Stimulated activated CD8-positive, alpha-beta memory T cell treated with anti-CD3 and anti-CD28 coated beads, Interleukin-7, amount 100 ng/mL, for 48 hours (primary cell): ENCODE data around the gene COLEC12.
"Not testable (repeated sequence)": the region's sequence is repeated elsewhere in the genome, so short reads cannot be mapped to it uniquely, and the experiment has no call there.

Experiments
- DNase-seq, 2 donors: peaks; one replicate each; pipeline ENCODE4 v3.0.0-alpha.2; 2020; ENCODE audit warnings: low read depth in 1 of 2; ENCODE audit errors: extremely low read depth in 1 of 2

The COLEC12 gene

DNA sequence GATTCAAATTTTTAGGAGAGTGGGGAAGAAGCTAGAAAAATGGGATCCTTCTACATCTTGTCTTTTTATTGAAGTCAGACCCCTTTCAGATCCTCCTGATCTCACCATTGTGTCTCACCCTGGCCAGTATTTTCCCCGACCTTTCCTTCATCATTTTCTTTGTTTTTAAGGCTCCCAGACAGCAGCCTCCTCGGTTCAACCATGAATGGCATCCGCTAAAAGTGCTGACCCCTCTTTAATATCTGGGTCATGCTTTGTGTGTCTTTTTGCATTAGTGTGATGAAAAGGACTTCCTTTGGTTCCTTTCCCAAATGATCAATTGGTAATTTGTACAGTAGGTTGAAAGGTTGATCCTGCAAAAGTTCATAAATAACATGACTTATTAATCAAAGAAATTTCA, 205.9 kb downstream of the COLEC12 start:
- no peak for DNase-seq

DNA sequence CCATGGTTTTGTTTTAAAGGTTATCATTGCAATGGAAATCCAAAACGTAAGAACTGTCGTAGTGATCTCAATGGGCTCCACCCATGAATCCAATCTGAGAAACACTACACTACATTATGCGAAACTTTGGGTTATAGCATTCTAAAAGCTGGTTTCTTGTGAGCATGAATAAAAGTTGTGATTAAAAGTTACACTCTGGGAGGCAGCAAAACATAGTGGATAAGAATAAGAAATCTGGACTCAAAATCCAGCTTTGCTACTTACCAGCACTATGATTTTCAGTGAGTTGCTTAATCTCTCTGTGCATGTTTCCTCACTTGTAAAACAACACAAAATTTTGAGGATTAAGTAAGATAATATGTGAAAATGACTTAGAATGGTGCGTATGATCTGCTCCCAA, 207.0 kb downstream of the COLEC12 start:
- no peak for DNase-seq

- DNase-seq = no peak
Observed at GRCh38 chr18:292271-292670, 208.2 kb downstream of the COLEC12 start.

DNA sequence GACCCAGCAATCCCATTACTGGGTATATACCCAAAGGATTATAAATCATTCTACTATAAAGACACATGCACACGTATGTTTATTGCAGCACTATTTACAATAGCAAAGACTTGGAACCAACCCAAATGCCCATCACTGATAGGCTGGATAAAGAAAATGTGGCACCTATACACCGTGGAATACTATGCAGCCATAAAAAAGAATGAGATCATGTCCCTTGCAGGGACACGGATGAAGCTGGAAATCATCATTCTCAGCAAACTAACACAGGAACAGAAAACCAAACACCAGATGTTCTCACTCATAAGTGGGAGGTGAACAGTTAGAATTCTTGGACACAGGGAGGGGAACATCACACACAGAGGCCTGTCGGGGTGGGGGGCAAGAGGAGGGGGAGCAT, 210.5 kb downstream of the COLEC12 start:
- DNase-seq = not testable (repeated sequence)

GRCh38 chr18:289026-289425, 211.5 kb downstream of the COLEC12 start:
- DNase-seq = no peak

DNA sequence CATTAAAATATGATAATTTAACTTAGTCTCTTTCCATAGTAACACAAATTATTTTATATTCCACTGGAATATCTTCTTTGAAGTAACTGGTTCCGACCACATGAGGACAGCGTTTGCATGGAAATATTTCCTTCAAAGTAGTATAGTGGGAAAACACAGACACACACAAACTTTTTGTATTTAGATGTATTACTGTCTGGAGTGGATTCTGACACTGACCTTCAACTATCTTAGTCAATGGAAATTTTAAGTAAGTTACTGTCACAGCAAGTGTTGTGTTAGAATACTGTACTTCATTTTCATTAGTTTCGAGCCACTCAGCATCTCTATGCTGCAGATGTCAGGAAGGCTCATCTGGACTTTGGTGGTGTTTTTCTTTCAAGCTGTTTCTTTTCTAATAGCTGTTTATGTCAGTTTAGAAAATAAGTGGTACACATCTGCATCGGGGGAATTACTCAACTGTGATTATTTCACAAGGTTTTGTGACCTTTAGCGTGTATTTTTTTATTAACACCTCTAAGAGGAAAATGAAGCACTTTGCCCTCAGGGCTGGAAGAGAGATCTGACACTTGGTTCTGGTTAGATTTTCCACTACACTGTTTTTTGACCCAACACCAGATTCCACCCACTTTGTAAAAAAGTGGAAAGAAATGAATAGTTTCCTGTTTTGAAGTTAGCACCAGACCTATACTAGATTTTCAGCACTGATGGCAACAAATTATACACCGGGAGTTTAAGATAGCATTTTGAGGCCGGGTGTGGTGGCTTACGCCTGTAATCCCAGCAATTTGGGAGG, 213.8 kb downstream of the COLEC12 start:
- no peak for DNase-seq

DNA sequence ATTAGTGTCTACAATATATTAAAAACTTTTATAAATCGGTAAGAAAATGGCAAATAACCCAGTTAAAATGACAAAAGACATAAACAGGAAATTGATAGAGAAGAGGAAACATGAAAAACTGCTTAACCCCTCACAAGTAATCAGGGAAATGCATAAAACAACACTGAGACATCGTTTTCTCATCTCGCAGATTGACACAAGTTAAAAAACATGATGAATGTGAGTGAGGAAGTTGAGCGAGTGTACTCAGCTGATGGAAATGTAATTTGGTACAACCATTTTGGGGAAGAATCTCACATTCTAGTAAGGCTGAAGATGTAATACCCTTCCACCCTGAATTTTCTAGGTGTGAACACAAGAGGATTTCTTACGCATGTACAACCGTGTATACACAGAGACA, 214.7 kb downstream of the COLEC12 start:
- no peak for DNase-seq

DNA sequence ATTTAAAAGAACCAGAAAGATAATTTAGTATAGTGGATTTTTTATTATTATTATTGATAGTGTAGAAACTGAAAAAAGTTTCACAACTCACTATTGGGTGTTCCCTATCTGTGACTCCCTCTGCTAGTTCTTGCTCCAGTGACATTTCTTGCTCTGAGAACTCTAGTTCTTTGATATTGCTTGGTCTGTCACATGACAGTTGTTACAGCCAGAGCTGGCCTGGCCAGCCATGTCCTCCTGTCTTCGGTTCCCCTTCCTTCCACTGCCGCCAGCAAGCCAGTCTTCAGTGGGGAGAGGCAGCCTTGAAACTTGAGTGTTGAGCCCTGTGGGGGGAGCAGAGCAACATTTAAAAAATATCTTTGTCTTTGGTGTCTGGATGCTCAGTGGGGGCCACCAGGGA, 225.0 kb downstream of the COLEC12 start:
- DNase-seq = no peak

GRCh38 chr18:274313-274712, 226.2 kb downstream of the COLEC12 start:
- DNase-seq = no peak

DNA sequence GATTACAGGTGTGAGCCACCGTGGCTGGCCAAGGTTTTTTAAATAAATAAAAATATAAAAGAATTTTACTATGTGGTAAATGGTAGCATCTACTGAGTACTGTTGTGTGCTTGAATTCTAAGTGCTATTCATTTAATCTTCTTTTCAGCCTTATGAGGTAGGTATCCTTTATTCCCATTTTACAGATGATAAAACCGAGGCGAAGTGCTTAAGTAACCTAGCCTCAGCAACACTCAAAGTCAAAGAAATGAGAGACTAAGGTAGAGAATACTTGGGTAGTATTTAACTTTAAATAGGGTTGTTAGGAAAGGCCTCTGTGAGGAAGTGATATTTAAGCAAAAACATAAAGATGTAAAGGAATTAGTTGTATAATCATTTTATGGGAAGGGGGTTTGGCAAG, 227.0 kb downstream of the COLEC12 start:
- no peak for DNase-seq

- DNase-seq = no peak
Observed at GRCh38 chr18:272650-273049, 227.9 kb downstream of the COLEC12 start.

- no peak for DNase-seq
Observed at GRCh38 chr18:269480-270095, 230.9 kb downstream of the COLEC12 start.

- DNase-seq = peak; percentile 88 to 96
Observed at GRCh38 chr18:267688-268552, 232.6 kb downstream of the COLEC12 start, which contains the start of gene THOC1. TSS of gene THOC1 (minus strand) at chr18:268047. CDS start at chr18:268019, 28 bp downstream.

DNA sequence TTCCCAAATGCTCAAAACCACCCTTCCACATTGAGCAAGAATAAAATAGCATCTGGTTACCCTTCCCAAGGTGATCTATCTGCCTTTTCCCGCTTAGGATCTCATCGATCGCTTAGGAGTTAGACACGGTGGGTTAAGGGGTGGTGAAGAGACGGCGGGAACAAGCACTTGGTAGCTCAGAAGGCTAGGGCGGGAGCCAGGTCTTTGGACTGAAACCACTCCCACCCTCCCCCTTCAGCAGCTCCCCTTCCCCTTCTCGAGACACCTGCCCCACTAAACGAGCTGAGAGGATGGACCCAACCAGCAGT, 233.2 kb downstream of the COLEC12 start:
- no peak for DNase-seq
